Measurements from ENCODE around the gene CTDSP1. TPM values are rescaled to one million over a fixed set of nuclear protein-coding genes. Genes with fewer than 3 reads are reported as not detected.

Gene CTDSP1
- polyA plus RNA-seq (ENCODE audit: low read depth in 6 of 6), result 10 to 100 TPM in 5 of 6 donors, 1 to 10 TPM in 1; 10.0 to 13.8 (median 11.9) TPM

- DNase-seq (peak; percentile 91), ATAC-seq (ENCODE audit: low read depth in 2 of 2) (peak; percentile 41 to 43)
- Mint-ChIP-seq H3K36me3 (no peaks in the 10 kb centered on the region), H3K27ac (peak within 1 kb of the TSS; percentile 82 to 94 (median 92)), H3K9me3 (peaks cover 0 to 3% (median 0%) of the 10 kb centered on the region in 7 donors), H3K27me3 (no peaks in the 10 kb centered on the region), H3K4me3 (peak within 1 kb of the TSS; percentile 86 to 96 (median 92)), H3K4me1 (peaks cover 44 to 68% (median 66%) of the 10 kb centered on the region in 3 donors)
Observed at GRCh38 chr2:218399391-218400166, at the start of gene CTDSP1. CTDSP1 (plus strand) TSS chr2:218399868; CDS start chr2:218400091, 223 bp downstream.

DNA sequence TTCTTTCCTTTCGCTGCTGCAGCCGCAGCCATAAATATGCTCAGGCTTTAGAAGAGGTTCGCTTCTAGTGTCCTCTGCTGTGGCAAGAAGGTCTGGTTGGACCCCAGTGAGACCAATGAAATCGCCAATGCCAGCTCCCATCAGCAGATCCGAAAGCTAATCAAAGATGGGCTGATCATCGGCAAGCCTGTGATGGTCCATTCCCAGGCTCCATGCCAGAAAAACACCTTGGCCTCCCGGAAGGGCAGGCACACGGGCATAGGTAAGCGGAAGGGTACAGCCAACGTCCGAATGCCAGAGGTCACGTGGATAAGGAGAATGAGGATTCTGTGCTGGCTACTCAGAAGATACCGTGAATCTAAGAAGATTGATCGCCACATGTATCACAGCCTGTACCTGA lies 45.6 kb upstream of the CTDSP1 start:
- peaks cover 4 to 23% (median 16%) of the 10 kb centered on the region in 7 donors for H3K9me3 Mint-ChIP-seq
- DNase-seq, result no peak
- no peak overlapping the region for H3K27ac Mint-ChIP-seq
- no peak overlapping the region for H3K4me3 Mint-ChIP-seq
- peaks cover 0 to 7% (median 0%) of the 10 kb centered on the region in 3 donors for H3K27me3 Mint-ChIP-seq
- peaks cover 0 to 8% (median 7%) of the 10 kb centered on the region in 3 donors for H3K4me1 Mint-ChIP-seq
- H3K36me3 Mint-ChIP-seq, result peaks cover 0 to 6% of the 10 kb centered on the region in 2 donors
- ATAC-seq (ENCODE audit: low read depth in 2 of 2), result no peak

GRCh38 chr2:218354850-218355443 lies 44.7 kb upstream of the CTDSP1 start:
- no peaks in the 10 kb centered on the region for H3K27me3 Mint-ChIP-seq
- peaks cover 0 to 8% (median 7%) of the 10 kb centered on the region in 3 donors for H3K4me1 Mint-ChIP-seq
- peaks cover 0 to 6% of the 10 kb centered on the region in 2 donors for H3K36me3 Mint-ChIP-seq
- ATAC-seq (ENCODE audit: low read depth in 2 of 2) (no peak), DNase-seq (no peak)
- peaks cover 4 to 21% (median 16%) of the 10 kb centered on the region in 7 donors for H3K9me3 Mint-ChIP-seq
- no peak overlapping the region for H3K27ac Mint-ChIP-seq
- peak overlapping the region in 1 of 8 donors; percentile 44 for H3K4me3 Mint-ChIP-seq

GRCh38 chr2:218357236-218358177 lies 42.2 kb upstream of the CTDSP1 start:
- Mint-ChIP-seq H3K4me3 (no peak overlapping the region), H3K9me3 (peaks cover 0 to 5% (median 0%) of the 10 kb centered on the region in 7 donors), H3K36me3 (peaks cover 0 to 4% of the 10 kb centered on the region in 2 donors), H3K27ac (peak overlapping the region in 3 of 6 donors; percentile 53 to 64 (median 62)), H3K27me3 (no peaks in the 10 kb centered on the region), H3K4me1 (peaks cover 3 to 10% (median 7%) of the 10 kb centered on the region in 3 donors)
- no peak for ATAC-seq (ENCODE audit: low read depth in 2 of 2)
- no peak for DNase-seq

GRCh38 chr2:218360453-218360852 lies 39.2 kb upstream of the CTDSP1 start:
- Mint-ChIP-seq H3K9me3 (no peaks in the 10 kb centered on the region), H3K27ac (peak overlapping the region in 1 of 6 donors; percentile 35), H3K36me3 (no peaks in the 10 kb centered on the region), H3K4me3 (peak overlapping the region in 1 of 8 donors; percentile 74), H3K4me1 (peaks cover 3 to 17% (median 7%) of the 10 kb centered on the region in 3 donors), H3K27me3 (no peaks in the 10 kb centered on the region)
- ATAC-seq (ENCODE audit: low read depth in 2 of 2) (no peak), DNase-seq (no peak)

DNA sequence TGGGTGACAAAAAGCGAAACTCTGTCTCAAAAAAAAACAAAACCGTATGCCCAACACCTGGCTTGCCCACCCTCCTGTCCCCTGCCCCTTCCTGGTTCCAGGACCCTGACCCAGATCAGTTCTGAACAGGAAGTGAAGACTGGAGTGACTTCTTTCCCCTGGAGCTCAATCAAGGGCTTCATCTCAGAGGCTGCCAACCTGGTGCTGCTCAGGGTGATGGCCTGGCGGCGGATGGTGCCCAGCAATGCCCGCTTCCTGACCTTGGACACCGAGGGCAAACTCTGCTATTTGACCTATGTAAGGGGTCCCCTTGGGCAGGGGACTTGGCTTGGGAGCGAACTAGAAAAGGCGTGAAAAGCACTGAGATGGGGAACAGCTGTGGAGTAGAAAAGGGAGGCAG lies 37.1 kb upstream of the CTDSP1 start:
- DNase-seq (no peak), ATAC-seq (ENCODE audit: low read depth in 2 of 2) (no peak)
- no peaks in the 10 kb centered on the region for H3K27me3 Mint-ChIP-seq
- H3K4me3 Mint-ChIP-seq, result peak overlapping the region in 3 of 8 donors; percentile 9 to 21 (median 20)
- H3K36me3 Mint-ChIP-seq, result no peaks in the 10 kb centered on the region
- no peak overlapping the region for H3K27ac Mint-ChIP-seq
- H3K9me3 Mint-ChIP-seq, result peaks cover 0 to 5% (median 0%) of the 10 kb centered on the region in 7 donors
- H3K4me1 Mint-ChIP-seq, result peaks cover 3 to 14% (median 7%) of the 10 kb centered on the region in 3 donors

DNA sequence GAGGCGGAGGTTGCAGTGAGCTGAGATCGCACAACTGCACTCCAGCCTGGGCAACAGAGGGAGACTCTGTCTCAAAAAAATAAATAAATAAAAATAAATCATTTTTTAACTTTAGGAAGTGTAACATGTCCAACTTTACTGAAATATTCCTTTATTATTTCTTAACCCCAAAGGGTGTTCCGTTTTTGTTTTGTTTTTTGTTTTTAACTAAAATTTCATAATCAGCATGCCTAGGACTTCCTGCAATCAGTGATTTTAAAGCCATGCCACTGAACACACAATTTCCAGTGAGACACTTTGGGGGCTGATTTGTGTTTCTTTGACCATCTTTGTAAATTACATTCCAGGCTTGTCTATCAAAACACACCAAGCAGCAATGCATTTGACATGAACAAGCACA lies 35.9 kb upstream of the CTDSP1 start:
- DNase-seq, result no peak
- ATAC-seq (ENCODE audit: low read depth in 2 of 2), result no peak
- Mint-ChIP-seq H3K27me3 (no peaks in the 10 kb centered on the region), H3K4me1 (peaks cover 7 to 22% (median 14%) of the 10 kb centered on the region in 3 donors), H3K36me3 (no peaks in the 10 kb centered on the region), H3K27ac (no peak overlapping the region), H3K4me3 (no peak overlapping the region), H3K9me3 (peaks cover 0 to 5% (median 0%) of the 10 kb centered on the region in 7 donors)

DNA sequence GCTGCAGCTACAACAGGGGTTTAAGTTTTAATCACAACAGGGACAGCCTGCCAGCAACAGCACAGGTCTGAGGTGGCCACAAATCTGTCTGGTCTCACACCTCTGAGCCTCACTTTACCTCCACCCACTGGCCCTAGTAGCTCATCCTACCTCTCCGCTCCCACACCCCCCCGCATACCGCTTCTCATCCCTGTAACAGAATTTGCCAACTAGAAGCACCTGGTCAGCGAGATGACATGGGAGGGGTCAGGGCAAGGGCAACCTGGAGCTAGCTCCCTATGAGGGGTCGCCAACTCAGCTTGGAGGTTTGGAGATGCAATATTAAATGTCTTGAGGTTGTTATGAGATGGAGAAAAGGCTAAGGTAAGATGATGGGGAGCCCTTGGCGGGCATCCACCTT lies 35.5 kb upstream of the CTDSP1 start:
- DNase-seq, result no peak
- peaks cover 7 to 27% (median 14%) of the 10 kb centered on the region in 3 donors for H3K4me1 Mint-ChIP-seq
- no peaks in the 10 kb centered on the region for H3K36me3 Mint-ChIP-seq
- peak overlapping the region in 1 of 8 donors; percentile 33 for H3K4me3 Mint-ChIP-seq
- no peaks in the 10 kb centered on the region for H3K27me3 Mint-ChIP-seq
- ATAC-seq (ENCODE audit: low read depth in 2 of 2), result no peak
- H3K27ac Mint-ChIP-seq, result peak overlapping the region in 1 of 6 donors; percentile 89
- H3K9me3 Mint-ChIP-seq, result peaks cover 0 to 5% (median 0%) of the 10 kb centered on the region in 7 donors

DNA sequence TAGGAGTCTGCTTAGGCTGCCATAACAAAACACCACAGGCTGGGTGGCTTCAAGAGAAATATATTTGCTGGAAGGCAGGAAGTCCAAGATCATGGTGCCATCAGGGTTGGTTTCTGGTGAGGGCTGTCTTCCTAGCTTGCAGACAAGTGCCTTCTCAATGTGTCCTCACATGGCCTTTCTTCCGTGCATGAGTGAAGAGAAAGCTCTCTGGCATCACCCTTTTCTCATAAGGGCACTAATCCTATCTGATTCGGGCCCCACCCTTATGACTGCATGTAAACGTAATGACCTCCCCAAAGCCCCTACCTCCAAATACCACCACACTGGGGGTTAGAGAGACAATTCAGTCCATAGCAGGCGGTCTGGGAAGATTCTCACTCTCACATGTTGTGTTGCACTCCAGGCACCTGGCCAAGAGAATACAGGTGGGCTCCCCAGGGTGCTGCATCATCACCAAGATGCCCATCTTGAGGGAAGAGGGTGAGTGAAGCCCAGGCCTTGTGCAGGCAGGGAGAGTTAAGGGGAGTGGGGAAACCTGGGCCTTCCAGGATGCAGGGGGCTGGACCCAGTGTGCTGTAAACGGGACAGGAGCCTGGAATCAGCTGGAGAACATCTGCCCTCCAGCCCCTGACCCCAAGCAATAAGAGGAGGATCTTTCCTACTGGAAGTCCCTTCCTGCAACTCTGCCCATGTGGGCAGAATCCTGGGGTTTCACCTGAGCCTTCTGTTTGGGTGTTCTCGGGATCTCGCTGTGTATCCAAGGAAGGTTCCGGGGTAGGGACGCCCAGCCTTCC lies 32.9 kb upstream of the CTDSP1 start:
- no peak for DNase-seq

DNA sequence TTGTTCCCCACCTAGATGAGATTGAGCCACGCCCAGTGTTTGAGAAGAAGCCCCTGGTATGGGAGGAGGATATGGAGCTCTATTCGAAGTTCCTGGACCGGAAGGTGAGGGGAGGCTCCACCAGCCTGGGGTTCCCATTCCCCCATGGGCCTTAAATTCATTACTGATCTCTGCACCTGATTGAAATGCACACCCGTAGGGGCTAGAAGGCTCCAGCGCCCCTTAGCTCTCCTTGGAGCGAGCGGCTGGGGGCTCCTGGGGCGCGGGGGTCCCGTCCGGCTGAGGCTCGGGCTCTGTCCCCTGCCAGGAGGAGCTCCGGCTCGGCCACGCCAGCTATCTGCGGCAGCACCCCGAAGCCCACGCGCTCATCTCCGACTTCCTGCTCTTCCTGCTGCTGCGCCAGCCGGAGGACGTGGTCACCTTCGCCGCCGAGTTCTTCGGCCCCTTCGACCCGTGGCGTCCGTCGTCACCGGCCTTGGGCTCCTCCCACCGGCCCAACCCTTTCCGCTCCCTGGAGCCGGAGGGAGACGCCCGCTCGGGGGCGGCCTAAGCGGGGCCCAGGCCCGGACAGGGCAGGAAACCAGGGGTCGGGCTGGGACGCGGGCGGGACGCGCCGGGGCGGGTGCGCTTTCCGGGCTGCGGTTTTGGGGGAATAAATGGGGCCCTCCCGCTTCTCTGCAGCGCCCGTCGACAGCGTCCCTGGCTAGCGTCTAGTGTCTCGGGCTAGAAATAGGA lies 32.1 kb upstream of the CTDSP1 start:
- H3K27ac Mint-ChIP-seq, result peak overlapping the region; percentile 21 to 95 (median 84)

More for the DNA sequence above, 32.9 kb upstream of the CTDSP1 start:
- peaks cover 0 to 5% (median 0%) of the 10 kb centered on the region in 7 donors for H3K9me3 Mint-ChIP-seq
- no peak for ATAC-seq (ENCODE audit: low read depth in 2 of 2)
- no peaks in the 10 kb centered on the region for H3K36me3 Mint-ChIP-seq
- peak overlapping the region; percentile 83 to 90 (median 88) for H3K4me3 Mint-ChIP-seq
- no peaks in the 10 kb centered on the region for H3K27me3 Mint-ChIP-seq
- peak overlapping the region in 5 of 6 donors; percentile 9 to 95 (median 79) for H3K27ac Mint-ChIP-seq
- H3K4me1 Mint-ChIP-seq, result peaks cover 19 to 46% (median 35%) of the 10 kb centered on the region in 3 donors

DNA sequence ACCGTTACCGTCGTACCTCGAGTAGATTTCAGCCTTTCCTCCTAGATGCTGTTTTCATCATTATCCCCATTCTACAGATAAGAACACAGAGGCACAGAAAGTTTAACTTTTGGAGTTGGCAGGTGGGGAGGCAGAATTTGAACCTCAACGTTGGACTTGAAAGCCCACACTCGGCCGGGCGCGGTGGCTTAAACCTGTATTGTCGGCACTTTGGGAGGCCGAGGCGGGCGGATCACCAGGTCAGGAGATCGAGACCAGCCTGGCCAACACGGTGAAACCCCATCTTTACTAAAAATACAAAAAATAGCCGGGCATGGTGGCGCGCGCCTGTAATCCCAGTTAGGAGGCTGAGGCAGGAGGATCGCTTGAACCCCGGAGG lies 31.5 kb upstream of the CTDSP1 start:
- Mint-ChIP-seq H3K4me3 (peak overlapping the region; percentile 83 to 93 (median 88)), H3K27ac (peak overlapping the region in 5 of 6 donors; percentile 57 to 94 (median 89)), H3K4me1 (peaks cover 19 to 43% (median 35%) of the 10 kb centered on the region in 3 donors), H3K9me3 (peaks cover 0 to 5% (median 0%) of the 10 kb centered on the region in 7 donors), H3K36me3 (no peaks in the 10 kb centered on the region), H3K27me3 (no peaks in the 10 kb centered on the region)
- no peak for DNase-seq
- no peak for ATAC-seq (ENCODE audit: low read depth in 2 of 2)

More for the DNA sequence above, 32.1 kb upstream of the CTDSP1 start:
- DNase-seq, result peak; percentile 75
- peaks cover 0 to 5% (median 0%) of the 10 kb centered on the region in 7 donors for H3K9me3 Mint-ChIP-seq
- peak; percentile 71 to 75 for ATAC-seq (ENCODE audit: low read depth in 2 of 2)
- H3K36me3 Mint-ChIP-seq, result no peaks in the 10 kb centered on the region
- H3K4me3 Mint-ChIP-seq, result peak overlapping the region; percentile 83 to 93 (median 88)
- peaks cover 19 to 46% (median 35%) of the 10 kb centered on the region in 3 donors for H3K4me1 Mint-ChIP-seq
- H3K27me3 Mint-ChIP-seq, result no peaks in the 10 kb centered on the region

All from naive B cell (primary cell).